NT2/D1 (cell line): ENCODE measurements around the gene SIK2.

Source experiments
- SUZ12 ChIP-seq: IDR thresholded peaks from 2 replicates; pipeline ENCODE4 v1.6.1; 2011; ENCODE audit not compliant: insufficient read length, insufficient read depth; ENCODE audit errors: extremely low read depth
- YY1 ChIP-seq: IDR thresholded peaks from 2 replicates; pipeline ENCODE4 v1.6.1; 2011; ENCODE audit not compliant: insufficient read length, insufficient read depth

DNA sequence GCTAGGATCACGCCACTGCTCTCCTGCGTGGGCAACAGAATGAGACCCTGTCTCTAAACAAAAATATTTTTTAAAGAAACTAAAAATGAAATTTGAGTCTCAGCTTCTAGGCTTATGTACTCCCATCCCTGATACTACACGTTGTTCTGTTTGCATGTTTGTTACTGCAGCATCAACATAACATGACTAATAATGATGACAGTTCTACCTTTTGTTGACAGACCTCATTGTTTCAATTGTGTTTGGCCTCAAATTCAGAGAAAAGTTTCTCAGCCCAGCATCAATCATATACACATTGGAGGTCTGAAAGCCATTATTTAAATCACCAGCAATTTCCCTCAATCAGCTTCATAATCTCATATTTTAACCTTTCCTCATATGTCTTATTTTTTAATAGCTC lies 40.9 kb upstream of the SIK2 start:
- TF ChIP-seq SUZ12 (no peak), YY1 (no peak)
